ENCODE results near the gene KYAT1.

Gene KYAT1

GRCh38 chr9:128835246-128836210, 46.2 kb downstream of the KYAT1 start:
- no peak for DNase-seq

- no peak for DNase-seq
Observed at GRCh38 chr9:128833696-128834095, 48.1 kb downstream of the KYAT1 start.

- peak; percentile 97 for DNase-seq
Observed at GRCh38 chr9:128829477-128830251, 52.1 kb downstream of the KYAT1 start, which contains the start of gene SPOUT1. Gene SPOUT1 (minus strand): TSS chr9:128829794. CDS start chr9:128829780, 14 bp downstream.

- DNase-seq: no peak
Observed at GRCh38 chr9:128828719-128829452, 52.9 kb downstream of the KYAT1 start.

DNA sequence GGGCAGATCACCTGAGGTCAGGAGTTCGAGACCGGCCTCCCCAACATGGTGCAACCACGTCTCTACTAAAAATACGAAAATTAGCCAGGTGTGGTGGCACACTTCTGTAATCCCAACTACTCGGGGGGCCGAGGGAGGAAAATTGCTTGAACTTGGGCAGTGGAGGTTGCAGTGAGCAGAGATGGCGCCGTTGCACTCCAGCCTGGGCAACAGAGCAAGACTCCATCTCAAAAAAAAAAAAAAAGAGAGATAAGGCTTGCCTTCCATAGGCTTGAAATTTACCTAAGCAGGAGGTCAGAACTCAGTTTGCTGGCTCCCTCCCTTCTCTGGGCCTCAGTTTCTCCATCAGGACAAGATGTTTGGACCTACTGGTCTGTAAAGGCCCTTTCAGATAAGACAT, 53.5 kb downstream of the KYAT1 start:
- DNase-seq: no peak

DNA sequence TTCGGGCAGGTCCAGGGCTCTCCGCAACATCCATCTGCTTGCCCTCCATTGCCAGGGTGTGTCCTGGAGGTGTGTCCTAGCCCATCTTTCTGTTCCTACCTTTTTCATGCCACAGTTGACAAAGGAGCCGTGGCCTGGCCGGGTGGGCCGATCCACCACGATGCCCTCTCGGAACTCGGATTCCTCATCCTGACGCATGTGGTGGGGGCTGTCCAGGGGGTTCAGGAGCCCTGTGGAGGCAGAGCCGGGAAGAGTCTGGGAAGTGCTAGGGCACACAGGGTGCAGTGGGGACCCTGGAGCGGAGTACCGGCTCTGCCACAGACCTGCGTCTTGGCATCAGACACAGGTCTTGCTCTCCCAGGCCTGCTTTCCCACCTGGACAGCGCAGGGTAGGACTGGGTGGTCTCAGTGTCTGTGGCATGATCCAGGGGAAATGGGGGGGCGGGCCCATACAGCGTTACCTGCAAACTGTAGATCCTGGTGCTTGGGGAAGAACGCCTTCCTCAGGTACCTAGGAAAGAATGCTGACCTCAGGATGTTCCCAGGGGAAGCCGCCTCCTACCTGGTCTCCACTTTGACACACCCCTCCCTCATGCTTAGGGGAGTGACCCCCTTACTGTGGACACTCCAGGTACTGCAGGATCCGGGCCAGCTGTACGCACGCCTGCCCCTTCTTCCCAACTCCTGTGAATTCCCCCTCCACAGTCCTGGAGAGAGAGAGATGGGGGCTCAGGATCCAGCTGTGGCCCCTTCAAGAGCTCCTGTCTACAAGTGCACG, 55.6 kb downstream of the KYAT1 start:
- DNase-seq: no peak

DNA sequence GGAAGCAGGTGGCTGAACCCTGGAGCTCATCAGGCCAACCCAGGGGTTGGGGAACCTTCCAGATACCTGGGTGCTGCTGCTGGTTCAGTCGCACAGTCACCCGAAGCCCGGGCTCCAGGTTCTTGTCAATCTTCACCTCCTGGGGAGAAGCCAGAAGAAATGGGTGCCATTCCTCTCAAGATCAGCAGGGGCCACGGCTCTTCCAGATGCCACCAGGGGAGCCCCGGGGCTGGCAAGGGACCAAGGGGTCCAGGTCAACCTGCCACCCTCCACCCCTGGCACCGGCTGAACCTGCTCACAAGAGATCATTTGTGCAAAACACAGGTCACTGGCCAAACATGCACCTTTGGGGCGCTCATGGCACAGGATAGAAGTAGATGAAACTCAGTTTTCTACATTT, 56.8 kb downstream of the KYAT1 start:
- DNase-seq: no peak

GRCh38 chr9:128823903-128824406, 57.8 kb downstream of the KYAT1 start:
- DNase-seq: no peak

DNA sequence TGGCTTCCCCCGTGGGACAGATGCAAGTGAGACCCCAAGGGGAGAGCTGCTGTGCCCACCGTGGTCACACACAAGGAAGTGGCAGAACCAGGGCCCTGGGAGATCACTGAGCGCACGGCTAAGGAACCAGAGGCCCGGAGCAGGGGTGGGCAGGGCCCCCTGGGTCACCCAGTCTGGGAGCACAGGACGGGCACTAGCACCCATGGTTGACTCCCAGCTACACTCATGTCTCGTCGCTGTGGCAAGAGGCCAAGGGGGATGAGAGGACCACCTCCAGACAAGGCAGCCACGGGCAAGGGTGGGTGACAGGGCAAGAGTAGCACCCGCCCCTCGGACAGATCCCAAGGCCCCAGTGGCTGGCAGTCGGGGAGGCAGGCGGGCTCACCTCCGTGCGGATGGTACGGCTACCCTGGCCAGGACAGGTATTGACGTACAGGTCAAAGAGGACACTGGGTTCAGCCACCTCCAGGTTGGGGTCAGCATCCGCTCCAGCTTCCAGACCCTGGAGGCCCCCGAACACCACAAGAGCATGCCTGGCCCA, 58.3 kb downstream of the KYAT1 start:
- no peak for DNase-seq

DNA sequence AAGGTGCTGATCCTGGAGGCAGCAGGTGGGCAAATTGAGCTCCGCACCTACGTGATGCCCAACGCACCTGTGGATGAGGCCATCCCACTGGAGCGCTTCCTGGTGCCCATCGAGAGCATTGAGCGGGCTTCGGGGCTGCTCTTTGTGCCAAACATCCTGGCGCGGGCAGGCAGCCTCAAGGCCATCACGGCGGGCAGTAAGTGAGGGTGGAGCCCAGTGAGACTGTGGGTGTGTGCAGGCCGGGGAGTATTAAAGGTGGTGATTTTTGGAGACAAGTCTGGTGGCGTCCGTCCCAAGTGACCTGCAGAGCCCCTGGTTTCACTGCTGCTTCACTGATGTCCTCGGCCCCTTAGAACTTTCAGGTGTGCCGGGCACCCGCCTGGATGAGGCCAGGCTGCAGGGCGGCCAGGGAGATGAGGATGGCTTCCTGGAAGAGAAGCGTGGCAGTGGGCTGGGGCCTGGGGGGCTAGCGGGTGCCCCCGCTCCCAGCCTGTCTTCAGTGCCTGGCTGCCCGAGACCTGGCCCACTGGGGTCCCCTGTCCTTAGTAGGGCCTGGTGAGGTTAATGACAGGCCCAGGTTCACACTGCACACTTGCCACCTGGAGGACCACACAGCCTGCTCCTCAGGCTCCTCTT, 59.2 kb downstream of the KYAT1 start:
- no peak for DNase-seq

GRCh38 chr9:128821584-128822406, 60.0 kb downstream of the KYAT1 start:
- DNase-seq: no peak

DNA sequence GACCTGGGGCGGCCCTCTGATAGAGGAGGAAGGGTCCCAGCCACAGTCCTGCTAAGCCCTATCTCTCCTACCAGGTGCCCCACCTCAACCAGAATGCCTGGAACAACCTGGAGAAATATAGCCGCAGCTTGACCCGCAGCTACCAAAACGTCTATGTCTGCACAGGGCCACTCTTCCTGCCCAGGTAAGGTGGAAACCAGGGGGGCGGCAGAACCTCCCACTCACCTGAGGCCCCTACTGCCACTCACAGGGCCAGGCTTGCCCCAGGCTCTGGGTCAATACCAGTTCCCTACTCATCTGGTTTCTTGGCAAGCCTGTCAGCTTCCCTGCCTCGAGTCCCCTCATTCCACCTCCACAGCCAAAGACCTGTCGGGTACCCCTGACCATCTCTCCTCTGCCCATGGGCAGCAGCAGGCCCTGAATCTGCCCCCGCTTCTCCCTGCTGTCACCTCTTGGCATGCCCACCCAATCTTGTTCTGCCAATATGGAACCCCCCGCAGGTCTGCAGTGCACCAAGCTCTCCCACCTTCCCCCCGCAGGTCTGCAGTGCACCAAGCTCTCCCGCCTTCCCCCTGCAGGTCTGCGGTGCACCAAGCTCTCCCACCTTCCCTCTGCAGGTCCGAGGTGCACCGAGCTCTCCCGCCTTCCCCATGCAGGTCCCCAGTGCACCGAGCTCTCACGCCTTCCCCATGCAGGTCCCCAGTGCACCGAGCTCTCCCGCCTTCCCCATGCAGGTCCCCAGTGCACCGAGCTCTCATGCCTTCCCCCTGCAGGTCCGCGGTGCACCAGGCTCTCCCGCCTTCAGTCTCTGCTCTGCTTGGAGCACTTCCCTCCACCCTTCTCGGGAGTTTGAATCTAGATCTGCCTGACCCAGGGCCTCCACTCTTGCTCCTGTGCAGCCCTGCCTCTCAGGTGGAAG, 60.8 kb downstream of the KYAT1 start:
- DNase-seq: no peak

- DNase-seq: no peak
Observed at GRCh38 chr9:128819716-128820664, 61.8 kb downstream of the KYAT1 start.

DNA sequence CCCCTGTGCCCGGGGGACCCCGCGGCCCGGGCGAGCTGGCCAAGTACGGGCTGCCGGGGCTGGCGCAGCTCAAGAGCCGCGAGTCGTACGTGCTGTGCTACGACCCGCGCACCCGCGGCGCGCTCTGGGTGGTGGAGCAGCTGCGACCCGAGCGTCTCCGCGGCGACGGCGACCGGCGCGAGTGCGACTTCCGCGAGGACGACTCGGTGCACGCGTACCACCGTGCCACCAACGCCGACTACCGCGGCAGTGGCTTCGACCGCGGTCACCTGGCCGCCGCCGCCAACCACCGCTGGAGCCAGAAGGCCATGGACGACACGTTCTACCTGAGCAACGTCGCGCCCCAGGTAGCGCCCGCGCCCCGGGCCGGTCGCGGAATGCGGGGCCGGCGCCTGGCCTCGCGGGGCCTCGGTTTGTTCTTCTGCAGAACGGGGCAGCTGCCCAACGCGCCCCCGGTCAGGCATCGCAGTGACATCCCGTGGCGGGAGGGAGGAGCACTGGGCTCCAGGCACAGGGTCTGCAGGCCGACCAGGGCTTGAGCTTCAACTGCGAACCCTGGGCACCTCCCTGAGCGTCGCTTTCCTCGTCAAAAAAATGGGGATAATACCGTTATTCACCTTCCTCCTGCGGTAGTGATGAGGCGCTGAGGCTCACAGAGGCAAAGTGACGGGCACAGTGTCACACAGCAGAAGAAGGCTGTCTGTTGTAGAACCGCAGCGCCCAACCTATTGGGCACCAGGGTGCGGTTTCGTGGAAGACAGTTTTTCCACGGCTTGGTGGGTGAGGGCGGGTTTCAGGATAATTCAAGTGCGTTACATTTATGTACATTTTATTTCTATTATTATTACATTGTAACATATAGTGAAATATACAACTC, 62.7 kb downstream of the KYAT1 start:
- peak; percentile 63 for DNase-seq

GRCh38 chr9:128818099-128818838, 63.5 kb downstream of the KYAT1 start, which contains the start of gene ENDOG:
Gene ENDOG (plus strand): TSS chr9:128818500. CDS start chr9:128818685, 185 bp downstream.
- DNase-seq: peak; percentile 97

DNA sequence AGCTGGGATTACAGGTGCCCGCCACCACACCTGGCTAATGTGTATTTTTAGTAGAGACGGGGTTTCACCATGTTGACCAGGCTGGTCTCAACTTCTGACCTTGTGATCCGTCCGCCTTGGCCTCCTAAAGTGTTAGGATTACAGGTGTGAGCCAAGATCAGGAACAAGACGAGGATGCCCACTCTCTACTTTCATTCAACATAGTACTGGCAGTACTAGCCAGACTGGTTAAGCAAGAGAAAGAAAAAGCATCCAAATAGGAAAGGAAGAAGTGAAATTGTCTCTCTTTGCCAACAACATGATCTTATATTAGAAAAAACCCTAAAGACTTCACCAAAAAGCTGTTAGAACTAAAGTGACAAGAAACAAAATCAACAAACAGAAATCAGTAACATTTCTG, 70.9 kb downstream of the KYAT1 start:
- no peak for DNase-seq
